ENCODE results near the gene MPZL2. TPM values are rescaled to one million over a fixed set of nuclear protein-coding genes. Genes with fewer than 3 reads are reported as not detected.
A peak's percentile ranks its signal among the peaks of the same experiment; 100 is the strongest.

The MPZL2 gene
- total and polyA plus RNA-seq, 2 of the 8 experiments (the other 6 are each of a cell fraction or from before 2014, with no cell fraction given), result 2.4 to 3.2 TPM

GRCh38 chr11:118304227-118304567, 40.1 kb upstream of the MPZL2 start:
- Histone ChIP-seq H3K4me1 (replicated peaks in 1 of 4; ENCODE audit: control insufficient read depth in 3 of 4, insufficient read depth in 4 of 4, low read length in 3 of 4) (no peaks in the 10 kb centered on the region), H4K20me1 (replicated peaks in 1 of 2; ENCODE audit: control insufficient read depth in 1 of 2, insufficient read depth in 2 of 2, low read length in 2 of 2) (no peaks in the 10 kb centered on the region), H3K14ac (ENCODE audit: insufficient read length) (no peak overlapping the region), H3K27ac (ENCODE audit: low read depth, low read length) (no peak overlapping the region), H2BK5ac (ENCODE audit: low read depth, low read length) (no peak overlapping the region), H3K9ac (replicated peaks in 1 of 4; ENCODE audit: extremely low read depth in 1 of 4, low read depth in 3 of 4, low read length in 3 of 4) (no peak overlapping the region), H2BK15ac (ENCODE audit: low read length) (no peak overlapping the region), H3K4me2 (ENCODE audit: insufficient read depth in 1 of 2, low read depth in 2 of 2, low read length in 2 of 2) (no peak overlapping the region), H2BK12ac (ENCODE audit: low read depth, low read length) (no peak overlapping the region), H3K18ac (ENCODE audit: extremely low read depth, low read length) (no peak overlapping the region), H4K5ac (ENCODE audit: insufficient read length, low read depth, low read length) (no peak overlapping the region), H3K79me2 (ENCODE audit: control insufficient read depth in 1 of 2, insufficient read depth in 2 of 2, low read length in 2 of 2) (no peaks in the 10 kb centered on the region), H3K56ac (replicated peaks; ENCODE audit: insufficient read length, low read depth, low read length) (no peak overlapping the region), H3K23me2 (ENCODE audit: low read depth, low read length) (no peaks in the 10 kb centered on the region), H4K91ac (replicated peaks; ENCODE audit: insufficient read length, low read length) (no peak overlapping the region), H2AFZ (ENCODE audit: low read length) (peak overlapping the region; percentile 66), H2BK20ac (ENCODE audit: low read length) (no peak overlapping the region), H3K23ac (ENCODE audit: insufficient read length) (no peak overlapping the region), H3K27me3 (replicated peaks in 1 of 4; ENCODE audit: control insufficient read depth in 3 of 4, extremely low read depth in 1 of 4, insufficient read depth in 3 of 4, low read length in 3 of 4) (no peaks in the 10 kb centered on the region), H3K79me1 (ENCODE audit: low read depth, low read length) (no peaks in the 10 kb centered on the region), H4K8ac (ENCODE audit: extremely low read depth, insufficient read depth, low read length) (no peak overlapping the region), H2AK5ac (ENCODE audit: low read depth, low read length) (no peak overlapping the region), H3K9me3 (ENCODE audit: insufficient read depth in 2 of 2, low read depth in 1 of 2, low read length in 1 of 2) (no peaks in the 10 kb centered on the region), H3K4ac (replicated peaks; ENCODE audit: insufficient read length, low read depth, low read length) (no peak overlapping the region), H3K36me3 (ENCODE audit: control insufficient read depth in 2 of 4, insufficient read depth in 4 of 4, low read length in 3 of 4) (no peaks in the 10 kb centered on the region), H3K4me3 (ENCODE audit: extremely low read depth in 1 of 4, insufficient read depth in 2 of 4, low read depth in 3 of 4, low read length in 4 of 4) (no peak overlapping the region), H2BK120ac (replicated peaks; ENCODE audit: low read depth, low read length) (no peak overlapping the region)
- DNase-seq (ENCODE audit: low read depth in 1 of 2, low spot score in 2 of 2) (no peak), FAIRE-seq (no peak)
- TF ChIP-seq RXRA (IDR thresholded peaks at IDR 0.05; ENCODE audit: insufficient read depth, low read depth, low read length) (no peak), SP2 (IDR thresholded peaks at IDR 0.05; ENCODE audit: low read length) (no peak), FOSL1 (IDR thresholded peaks at IDR 0.05; ENCODE audit: insufficient read depth, low read depth, low read length) (no peak)
- ChIA-PET CTCF (ENCODE audit: partially characterized antibody) (interaction anchor here (0.6 to 1.7 kb wide), 4 partner anchors 8 to 159 kb away, joined by 3 to 12 read pairs (median 3); no protein-coding TSS in a partner anchor), POLR2A (ENCODE audit: partially characterized antibody) (interaction anchor here (1.7 kb wide), 1 partner anchor 55 kb away, joined by 3 read pairs; the partner anchor contains the start of gene UBE4A)
- 94% methylated on average over 1 of the region's 1 CpG; no CpG with 5 or more reads in 1 of the 2 experiments for whole genome bisulfite sequencing, 2 experiments (ENCODE audit: extremely low coverage in 1 of 2, insufficient coverage in 1 of 2, insufficient read length in 1 of 2, insufficient replicate concordance in 2 of 2, low coverage in 1 of 2, low lambda C conversion rate in 2 of 2, missing lambda C conversion rate in 1 of 2)

Measured in H1 (cell line).